Measurements from ENCODE around the gene DRD1.

Gene DRD1

DNA sequence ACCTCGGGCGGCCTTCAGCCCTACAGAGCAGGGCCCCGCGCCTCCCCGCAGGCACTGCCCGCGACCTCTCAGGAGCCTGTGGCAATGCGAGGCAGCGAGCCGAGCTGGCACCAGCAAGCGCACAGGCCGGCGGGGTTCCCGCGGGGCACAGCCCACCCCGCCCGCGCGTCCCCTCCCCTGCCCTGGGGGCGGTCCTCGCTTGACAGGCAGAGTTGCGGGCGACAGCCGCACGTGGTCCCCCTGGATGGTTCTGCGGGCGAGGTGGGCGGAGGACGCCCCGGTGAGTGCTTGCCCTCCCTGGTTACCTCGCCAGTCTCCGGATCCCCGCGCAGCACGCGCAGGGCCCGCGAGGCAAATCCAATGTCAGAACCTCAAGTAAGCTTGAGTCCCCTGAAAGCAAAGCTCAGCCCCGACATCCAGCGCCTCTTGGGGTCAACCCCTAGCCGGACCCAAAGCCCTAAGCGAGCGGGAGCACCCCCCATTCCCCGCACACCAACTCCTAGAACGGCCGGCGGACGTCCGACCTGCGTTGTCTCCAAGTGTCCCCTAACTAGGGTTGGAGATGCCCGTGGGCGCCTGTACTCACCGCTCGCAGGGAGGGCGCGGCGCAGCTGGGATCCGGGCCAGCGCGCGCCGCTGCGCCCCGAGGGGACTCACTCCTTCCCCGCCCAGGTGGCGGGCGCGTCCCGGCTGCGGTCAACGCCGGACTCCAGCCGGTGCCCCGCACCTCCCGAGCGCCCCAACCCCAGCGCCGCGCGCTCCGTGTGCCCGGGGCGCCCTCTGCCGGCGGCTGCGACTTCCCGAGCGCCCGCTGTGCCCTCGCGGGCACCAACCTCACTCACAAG lies at the start of gene DRD1:
Gene DRD1 (minus strand): TSS at position 123 of the 845 bp plus-strand sequence. CDS start 1,083 bp downstream, outside the sequence.
- peak; percentile 61 for DNase-seq

- no peak for DNase-seq
These were observed 49.7 kb upstream of the DRD1 start for GRCh38 chr5:175493726-175494125.

DNA sequence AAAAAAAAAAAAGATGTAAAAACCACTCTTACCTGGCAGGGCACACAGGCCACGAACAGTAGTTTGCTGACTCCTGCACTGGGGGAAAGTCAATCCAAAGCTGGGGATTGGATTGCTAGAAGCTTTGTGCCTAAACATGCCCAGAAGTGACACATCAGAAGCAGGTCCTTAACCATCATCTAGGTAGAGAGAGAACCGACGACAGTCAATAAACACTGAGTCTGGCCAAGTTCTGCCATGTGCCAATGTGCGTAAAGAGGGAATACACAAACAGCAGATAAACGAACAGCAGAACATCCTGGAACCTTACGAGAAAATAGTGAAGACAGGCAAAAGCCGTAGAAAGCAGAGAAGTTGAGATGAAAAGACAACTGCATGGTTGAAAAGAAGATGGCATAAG lies 49.3 kb upstream of the DRD1 start:
- DNase-seq: no peak

DNA sequence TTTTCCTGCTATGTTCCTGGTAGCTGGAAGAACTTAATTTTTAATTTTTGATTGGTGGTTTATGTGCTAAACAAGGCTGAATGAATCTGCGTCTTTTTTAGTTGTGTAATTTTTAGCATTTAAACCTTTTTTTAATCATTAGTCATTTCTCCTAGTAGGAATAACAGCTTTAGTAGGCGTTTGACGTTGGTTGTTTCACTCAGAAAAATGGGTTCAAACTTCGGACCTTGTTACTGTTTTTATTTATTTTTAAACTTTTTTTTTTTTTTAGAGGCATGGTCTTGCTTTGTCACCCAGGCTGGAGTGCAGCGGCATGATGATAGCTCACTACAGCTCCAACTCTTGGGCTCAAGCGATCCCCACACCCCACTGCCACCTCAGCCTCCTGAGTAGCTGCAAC lies 47.2 kb upstream of the DRD1 start:
- DNase-seq: no peak

DNA sequence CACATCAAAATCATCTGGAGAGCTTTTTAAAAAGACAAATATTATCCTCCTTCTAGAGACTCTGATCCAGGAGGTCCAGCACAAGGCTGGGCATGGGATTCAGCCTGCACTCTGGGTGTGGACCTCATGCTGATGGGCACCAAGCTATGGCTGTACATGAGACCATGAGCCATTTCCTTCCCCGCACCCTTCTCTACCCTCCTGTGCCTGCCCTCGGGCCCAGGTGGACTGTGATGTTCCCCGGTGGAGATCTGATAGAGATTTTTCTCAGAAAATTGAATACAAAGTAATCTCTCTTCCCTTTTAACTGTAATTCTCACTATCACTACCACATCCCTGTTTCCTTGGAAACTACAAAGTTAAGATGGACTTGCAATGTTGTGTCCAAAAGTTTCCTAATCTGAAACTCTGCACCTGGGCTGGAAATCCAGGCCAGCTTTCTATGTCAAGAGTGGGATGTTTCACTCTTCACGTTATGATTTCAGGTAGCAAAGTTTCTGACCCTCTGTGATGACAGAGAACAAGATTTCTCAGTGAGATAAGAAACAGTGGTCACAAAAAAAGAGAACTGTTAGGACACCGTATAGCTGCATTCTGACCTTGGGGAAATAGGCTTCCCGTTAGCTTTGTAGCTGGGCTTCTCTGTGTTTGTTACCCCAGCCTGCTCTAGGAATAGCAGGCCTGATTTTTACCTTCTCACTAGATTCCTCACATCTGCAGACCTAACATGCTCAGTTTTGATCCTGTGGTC lies 45.9 kb upstream of the DRD1 start:
- DNase-seq: peak; percentile 58

- no peak for DNase-seq
These were observed 43.7 kb upstream of the DRD1 start for GRCh38 chr5:175487514-175488222.

GRCh38 chr5:175485631-175486030 lies 41.6 kb upstream of the DRD1 start:
- DNase-seq: no peak

DNA sequence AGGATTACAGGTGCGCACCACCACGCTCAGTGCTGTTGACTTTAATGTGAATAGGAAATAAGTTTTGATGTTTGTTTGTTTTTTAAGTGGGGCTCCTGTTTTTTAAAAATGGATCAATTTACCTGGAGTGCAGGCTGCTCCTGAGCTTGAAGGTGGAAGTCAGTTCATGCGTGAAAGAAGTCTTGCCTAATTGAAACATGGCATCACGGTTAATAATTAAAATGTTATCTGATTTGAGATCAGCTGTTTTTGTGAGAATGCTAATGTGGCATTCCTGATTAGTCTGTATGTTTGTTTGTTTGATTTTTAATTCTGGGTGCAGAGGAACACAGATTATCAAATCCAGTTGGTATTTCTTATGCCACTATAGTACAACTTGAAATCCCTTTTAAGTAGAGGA lies 40.8 kb upstream of the DRD1 start:
- no peak for DNase-seq

- no peak for DNase-seq
These were observed 40.3 kb upstream of the DRD1 start for GRCh38 chr5:175484322-175484721.

- no peak for DNase-seq
These were observed 39.4 kb upstream of the DRD1 start for GRCh38 chr5:175483337-175483736.

GRCh38 chr5:175479125-175479881 lies 35.3 kb upstream of the DRD1 start:
- DNase-seq: peak; percentile 20

DNA sequence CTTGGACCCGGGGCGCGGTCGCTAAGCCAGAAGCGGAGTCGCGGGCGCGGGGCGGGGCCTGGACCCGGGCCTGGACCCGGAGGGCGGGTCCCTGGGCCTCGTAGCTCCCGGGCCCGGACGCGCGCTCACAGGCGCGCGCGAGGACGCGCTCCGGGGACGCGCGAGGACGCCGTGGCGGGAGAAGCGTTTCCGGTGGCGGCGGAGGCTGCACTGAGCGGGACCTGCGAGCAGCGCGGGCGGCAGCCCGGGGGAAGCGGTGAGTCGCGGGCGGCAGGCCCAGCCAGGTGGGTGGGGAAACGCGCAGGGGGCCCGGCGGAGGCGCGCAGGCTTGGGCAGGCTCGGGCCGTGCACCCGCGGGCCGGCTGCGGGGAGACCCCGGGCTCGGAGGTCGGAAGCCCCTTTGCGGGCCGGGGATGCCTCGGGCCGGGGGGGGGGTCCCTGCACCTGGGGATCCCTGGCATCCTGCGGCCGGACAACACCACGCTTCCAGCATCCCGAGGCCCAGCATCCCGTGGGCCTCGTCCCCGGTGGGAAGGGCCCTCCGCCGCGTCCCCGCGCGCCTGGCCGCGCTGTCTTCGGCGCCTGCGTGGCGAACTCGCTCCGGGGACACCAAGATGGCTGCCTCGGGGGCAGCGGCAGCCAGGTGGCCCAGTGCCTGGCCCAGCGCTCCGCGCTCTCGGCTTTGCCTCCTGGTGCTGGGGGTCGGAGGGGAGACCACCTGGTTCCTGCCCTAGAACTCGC lies 34.6 kb upstream of the DRD1 start, which contains the start of gene SFXN1:
Gene SFXN1 (plus strand): TSS at position 177 of the 741 bp plus-strand sequence. CDS start 13,544 bp downstream, outside the sequence.
- DNase-seq: peak; percentile 88

DNA sequence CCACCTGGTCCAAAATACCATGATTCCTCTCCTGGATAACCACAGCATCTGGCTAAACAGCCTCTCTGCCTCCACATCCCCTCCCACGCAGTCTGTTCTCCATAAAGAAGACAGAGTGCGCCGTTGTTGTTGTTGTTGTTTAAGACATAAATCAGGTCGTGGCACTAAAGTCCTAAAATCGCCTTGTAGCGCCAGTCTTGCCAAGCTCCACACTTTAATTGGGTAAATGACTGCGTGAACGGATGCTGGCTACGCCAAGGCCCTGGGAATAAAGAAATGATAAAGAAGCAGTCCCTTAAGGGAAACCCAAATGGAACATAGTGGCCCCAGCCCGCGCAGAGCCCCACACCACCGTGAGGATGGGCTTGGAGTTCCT lies 34.0 kb upstream of the DRD1 start:
- DNase-seq: no peak

GRCh38 chr5:175477440-175477839 lies 33.5 kb upstream of the DRD1 start:
- no peak for DNase-seq

DNA sequence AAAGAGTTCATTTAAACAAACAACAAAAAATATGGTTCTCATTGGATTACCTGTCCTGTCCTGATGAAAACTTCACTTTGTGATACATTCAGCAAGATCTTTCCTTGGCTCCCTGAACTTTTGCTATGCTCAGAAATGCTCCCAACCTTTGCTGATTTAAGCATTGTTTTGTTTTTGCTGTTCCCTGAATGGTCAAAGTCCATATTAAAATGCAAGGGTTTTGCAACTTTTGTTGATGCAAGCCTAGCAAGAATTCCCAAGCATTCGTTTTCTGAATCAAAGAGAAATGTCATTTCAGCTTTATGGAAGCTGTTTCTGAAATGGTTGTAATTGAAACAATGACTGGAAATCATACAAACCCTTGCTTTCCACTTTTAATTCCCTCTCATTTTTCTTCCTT lies 31.3 kb upstream of the DRD1 start:
- no peak for DNase-seq

GRCh38 chr5:175472378-175472777 lies 28.4 kb upstream of the DRD1 start:
- DNase-seq: no peak

GRCh38 chr5:175471628-175472027 lies 27.6 kb upstream of the DRD1 start:
- DNase-seq: no peak

- DNase-seq: no peak
These were observed 27.2 kb upstream of the DRD1 start for GRCh38 chr5:175471196-175471595.

- no peak for DNase-seq
These were observed 26.8 kb upstream of the DRD1 start for GRCh38 chr5:175470781-175471180.

DNA sequence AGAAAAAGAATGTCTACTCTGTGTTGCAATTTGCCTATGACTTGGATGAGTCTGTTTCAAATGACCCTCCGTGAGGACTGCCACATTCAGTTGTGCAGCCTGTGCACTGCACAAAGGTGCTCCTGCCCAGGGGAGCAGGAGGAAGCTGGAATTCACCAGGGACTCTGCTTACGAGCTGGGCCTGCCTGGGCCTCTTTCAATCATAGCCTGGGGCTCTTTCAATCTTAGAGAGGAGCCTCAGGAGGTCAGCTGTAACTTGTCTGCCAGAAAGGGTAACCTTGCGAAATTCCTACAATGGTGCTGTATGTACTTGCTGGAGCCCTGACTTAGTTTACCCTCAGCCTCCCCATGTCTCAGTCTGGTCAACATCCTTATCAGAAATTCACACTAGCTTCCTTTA lies 25.9 kb upstream of the DRD1 start:
- no peak for DNase-seq

DNA sequence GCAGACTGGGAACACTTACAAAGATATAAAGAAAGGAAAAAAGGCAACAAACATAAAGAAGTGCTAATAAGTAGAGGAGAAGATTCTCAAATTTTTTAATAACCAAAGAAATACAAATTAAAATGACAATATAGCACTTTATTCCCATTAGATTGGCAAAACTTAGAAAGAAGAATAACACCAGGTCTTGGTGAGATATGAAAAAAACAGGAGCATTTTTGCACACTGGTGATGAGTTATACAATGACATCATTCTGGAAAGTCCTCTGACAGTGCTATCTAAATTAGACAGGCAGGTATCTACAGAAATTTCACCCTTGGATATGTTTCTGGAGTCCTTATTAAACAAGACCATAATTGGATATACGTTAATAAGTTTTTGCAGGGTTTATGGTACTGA lies 24.9 kb upstream of the DRD1 start:
- no peak for DNase-seq

All from hematopoietic multipotent progenitor cell treated with erythropoietin and hydrocortisone succinate and interleukin-3 and kit ligand, for 4 days (in vitro differentiated cells).